ENCODE data around the gene NAV3.

NAV3 gene

DNA sequence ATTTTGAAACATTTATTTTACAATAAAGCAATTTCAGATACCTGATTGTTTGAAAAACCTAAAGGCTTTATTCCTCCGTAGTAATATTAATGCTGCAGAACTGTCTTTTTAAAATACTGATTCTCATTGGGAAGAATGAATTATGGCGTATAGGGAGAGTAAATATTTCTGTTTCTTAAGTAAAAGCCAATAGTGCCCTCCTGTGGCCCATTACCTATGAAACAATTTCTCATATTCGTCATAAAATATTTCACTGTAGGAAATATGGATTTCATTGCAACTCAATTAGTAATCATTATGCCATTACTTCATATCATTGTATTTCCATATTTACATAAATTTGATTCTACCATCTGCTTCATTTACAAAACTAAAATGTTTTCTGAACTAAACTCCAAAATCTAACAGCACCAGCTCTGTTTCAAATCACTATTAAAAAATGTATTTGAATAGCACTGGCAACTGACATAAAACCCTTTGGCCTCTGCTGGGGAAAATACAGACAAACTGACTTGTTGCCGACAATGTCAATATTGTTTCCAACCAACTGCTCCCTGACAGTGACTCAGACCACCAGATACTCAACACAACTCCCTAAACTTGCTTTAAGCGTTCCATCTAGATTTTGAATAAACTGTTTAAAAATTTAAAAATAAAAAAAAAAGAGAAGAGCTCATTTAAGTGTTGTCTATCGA, 290.3 kb downstream of the NAV3 start:
- DNase-seq (ENCODE audit: low spot score) = peak; percentile 46

DNA sequence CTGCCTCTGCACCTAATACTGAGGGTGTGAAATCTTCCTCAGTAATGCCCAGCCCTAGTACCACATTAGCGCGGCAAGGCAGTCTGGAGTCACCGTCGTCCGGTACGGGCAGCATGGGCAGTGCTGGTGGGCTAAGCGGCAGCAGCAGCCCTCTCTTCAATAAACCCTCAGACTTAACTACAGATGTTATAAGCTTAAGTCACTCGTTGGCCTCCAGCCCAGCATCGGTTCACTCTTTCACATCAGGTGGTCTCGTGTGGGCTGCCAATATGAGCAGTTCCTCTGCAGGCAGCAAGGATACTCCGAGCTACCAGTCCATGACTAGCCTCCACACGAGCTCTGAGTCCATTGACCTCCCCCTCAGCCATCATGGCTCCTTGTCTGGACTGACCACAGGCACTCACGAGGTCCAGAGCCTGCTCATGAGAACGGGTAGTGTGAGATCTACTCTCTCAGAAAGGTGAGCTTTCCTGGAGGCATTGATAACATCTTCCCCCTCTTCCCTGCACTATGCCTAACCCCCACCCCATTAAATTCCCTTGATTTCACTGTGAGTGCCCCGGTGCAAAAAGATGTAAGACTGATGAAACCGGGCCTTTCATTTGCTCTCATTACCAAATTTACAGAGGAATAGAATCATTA, 291.4 kb downstream of the NAV3 start:
- DNase-seq (ENCODE audit: low spot score) = no peak

DNA sequence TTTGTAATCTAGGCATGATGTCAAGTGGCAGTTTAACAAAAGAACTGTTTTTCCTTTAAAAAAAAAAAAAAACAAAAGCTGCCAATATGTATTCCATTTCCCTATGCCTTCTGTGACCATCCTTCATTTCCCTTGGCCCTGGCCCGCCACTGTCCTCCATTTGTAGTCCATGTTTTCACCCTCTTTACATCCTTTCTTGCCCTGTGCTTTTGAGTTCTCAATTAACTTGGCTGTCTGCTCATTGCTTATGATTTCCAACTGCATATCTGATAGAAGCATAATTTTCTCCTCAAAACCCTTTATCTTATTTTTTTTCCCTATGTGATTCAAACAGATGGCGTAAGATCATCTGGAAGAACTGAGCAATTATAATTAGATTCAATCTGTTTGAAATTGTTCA, 297.5 kb downstream of the NAV3 start:
- no peak for DNase-seq (ENCODE audit: low spot score)

DNA sequence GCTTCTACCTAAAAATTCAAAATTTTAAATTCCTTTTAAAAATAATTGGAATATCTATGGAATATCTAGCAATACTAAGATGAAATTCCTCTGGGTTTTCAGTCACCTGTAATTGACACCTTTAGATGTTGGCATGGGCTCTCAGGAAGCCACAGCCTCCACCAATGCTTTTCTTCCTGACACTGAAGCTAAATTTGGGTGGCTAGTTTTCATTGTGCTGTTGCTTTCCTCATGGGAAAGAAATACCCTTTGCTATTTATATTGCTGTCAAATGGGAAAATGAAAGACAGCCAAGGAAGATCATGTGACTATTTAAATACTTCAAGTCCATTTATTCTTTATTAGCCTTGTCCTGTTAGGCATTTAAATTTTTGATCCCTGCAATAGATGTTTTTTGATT, 313.0 kb downstream of the NAV3 start:
- no peak for DNase-seq (ENCODE audit: low spot score)

DNA sequence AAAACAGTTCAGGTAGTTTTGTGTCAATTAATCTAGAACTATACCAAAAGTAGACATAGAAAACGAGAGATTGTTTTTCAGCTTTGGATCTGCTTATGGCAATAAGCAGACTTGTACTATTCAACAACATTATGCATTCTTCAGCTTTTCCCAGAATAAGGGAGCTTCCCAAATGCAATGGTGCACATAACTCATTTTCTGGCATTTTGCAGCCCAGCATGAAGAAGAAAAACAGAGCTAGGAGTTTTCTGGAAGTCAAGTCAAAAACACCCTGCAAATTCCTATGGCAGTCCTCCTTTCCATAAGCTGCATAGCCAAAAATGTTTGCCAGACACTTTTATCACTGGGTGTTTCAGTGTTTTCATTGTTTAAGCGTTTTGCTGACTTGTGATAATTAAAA, 314.7 kb downstream of the NAV3 start:
- DNase-seq (ENCODE audit: low spot score) = no peak

DNA sequence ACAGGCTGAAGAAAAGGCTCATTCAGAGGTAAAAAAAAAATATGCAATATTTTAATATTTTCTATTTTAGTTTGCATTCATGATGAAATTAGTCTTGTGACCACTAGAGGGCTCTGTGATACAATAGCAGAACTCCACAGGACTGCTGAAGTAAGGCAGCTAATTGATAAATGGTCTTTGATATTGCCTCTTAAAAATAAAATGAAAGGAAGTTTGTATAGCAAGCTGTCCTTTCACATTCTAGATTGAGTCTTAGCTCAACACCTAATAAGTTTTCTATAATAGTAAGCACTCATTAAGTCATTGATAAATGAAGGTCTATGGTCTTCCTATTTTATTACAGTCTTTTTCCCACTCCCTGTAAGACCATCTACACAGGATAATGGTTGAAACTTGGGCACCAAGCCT, 315.7 kb downstream of the NAV3 start:
- peak; percentile 25 for DNase-seq (ENCODE audit: low spot score)

DNA sequence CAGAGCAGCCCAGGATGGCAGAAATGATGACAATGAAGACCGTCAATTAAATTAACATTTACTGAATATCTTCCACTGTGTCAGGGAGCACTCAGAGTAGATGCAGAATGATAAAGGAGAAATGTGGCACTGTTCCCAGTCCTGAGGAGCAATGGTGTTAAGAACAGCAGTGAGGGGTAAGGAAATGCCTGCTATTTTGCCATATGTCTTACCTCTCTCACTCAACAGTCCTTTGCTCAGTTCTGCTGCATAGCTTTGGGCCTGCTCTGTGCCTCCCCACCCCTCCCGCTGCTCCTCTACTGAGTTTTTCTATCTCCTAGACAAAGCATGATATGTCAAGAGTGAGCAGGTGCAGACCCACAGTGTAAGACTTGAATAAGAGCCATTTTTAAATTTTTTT, 318.8 kb downstream of the NAV3 start:
- DNase-seq (ENCODE audit: low spot score) = no peak

DNA sequence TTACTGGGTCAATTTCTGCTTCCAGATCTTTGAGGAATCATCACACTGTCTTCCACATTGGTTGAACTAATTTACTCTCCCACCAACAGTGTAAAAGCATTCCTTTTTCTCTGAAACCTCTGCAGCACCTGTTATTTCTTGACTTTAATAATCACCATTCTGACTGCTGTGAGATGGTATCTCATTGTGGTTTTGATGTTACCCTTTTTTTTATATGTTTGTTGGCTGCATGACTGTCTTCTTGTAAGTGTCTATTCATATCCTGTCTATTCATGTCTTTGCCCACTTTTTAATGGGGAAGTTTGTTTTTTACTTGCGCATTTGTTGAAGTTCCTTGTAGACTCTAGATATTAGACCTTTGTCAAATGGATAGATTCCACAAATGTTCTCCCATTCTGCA, 324.9 kb downstream of the NAV3 start:
- no peak for DNase-seq (ENCODE audit: low spot score)

DNA sequence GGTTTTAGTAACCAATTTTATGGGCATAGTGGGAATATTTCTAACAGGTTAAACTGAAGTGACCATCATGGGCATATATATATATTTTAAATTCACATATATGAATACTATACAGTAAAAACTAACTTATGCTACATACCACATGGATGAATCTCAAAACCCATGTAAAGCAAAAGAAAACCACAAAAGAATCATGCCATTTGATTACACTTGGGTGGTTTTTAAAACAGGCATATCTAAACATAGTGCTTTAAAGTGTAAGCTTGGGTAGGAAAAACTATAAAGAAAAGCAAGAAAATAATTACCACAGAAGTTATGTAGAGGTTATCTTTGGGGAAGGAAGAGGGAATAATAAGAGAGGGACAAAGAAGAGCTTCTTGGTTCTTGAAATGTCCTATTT, 326.1 kb downstream of the NAV3 start:
- DNase-seq (ENCODE audit: low spot score) = no peak

DNA sequence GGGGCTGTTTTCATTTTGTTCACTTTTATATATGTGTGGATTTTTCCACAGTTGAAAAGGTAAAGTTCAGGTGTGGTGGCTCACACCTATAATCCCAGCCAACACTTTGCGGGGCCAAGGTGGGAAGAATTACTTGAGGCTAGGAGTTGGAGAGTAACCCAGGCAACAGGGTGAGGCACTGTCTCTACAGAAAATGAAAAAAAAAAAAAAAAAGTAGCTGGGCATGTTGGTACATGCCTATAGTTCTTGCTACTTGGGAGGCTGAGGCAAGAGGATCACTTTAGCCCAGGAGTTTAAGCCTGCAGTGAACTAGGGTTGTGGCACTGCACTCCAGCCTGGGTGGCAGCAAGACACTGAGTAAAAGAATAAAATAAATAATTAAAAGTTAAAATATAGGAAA, 326.5 kb downstream of the NAV3 start:
- DNase-seq (ENCODE audit: low spot score) = no peak

DNA sequence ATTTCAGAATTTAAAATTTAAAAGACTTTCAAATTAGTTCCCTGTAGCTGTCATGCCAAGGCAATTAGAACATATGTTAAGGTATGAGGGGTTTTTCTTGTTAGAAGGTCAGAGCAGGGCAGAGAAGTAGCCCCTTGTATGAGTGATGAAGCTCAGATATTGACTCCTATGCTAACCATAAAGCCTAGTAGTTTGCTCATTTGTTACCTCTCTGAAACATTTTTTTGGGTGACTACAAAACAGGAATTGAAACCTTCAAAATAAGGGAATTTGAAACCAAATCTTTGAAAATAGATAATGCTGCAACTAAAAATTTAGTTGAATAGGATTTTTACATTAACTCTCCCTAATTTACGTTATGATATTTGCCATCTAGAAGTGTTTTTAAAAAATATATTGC, 333.5 kb downstream of the NAV3 start:
- DNase-seq (ENCODE audit: low spot score) = no peak

DNA sequence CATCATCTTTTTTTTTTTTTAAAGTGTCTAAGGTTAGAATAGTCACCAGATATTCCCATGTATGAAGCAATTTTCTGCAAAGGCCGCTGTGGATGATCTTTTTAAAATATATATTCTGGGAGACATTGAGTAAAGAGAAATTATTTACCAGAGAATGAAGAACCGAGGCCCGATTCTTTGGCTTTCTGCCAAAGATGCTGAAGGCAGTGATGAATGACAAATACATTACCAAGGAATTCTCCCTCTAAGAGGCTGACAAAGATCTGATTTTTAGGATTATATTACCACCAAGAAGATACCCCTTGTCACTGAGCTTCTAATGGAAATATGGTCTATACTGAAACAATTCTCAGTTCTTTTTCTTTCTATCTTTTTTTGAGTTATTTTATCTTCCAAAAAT, 336.8 kb downstream of the NAV3 start:
- no peak for DNase-seq (ENCODE audit: low spot score)

DNA sequence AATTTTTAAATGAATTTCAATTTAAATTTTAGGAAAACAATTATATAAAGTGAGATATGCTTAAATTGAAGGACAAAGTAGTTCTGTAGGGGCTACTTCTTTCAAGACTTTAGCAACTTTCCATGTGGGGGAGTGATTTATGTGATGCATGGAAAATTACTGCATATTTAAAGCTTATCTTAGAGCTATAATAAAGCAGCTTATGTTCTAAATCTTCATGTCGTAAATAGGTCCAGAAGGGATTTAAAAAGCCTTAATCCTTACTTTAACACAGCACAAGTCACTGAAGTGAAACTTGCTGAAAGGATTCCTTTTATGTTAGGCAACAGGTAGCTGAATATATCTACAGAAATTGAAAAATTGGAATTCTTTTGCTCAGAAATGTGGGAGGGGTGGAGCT, 340.4 kb downstream of the NAV3 start:
- DNase-seq (ENCODE audit: low spot score) = no peak

DNA sequence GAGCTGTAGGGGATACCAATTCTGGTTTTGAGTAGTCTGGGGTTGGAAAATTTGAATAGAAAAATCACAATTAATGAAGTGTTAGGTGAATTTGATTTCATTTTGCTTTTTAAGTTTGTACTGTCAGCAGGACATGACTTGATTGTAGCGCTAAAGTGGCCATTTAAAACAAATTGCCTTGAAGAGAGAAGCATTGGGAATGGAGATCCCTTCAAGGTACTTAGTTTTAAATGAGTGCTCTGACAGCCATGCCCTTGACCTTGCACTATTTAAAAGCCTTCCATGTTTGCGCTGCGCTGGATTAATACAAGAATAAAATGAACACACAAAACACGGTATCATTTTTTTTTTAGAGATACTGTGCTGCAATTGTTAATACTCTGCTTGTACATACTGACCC, 345.9 kb downstream of the NAV3 start:
- DNase-seq (ENCODE audit: low spot score) = no peak

DNA sequence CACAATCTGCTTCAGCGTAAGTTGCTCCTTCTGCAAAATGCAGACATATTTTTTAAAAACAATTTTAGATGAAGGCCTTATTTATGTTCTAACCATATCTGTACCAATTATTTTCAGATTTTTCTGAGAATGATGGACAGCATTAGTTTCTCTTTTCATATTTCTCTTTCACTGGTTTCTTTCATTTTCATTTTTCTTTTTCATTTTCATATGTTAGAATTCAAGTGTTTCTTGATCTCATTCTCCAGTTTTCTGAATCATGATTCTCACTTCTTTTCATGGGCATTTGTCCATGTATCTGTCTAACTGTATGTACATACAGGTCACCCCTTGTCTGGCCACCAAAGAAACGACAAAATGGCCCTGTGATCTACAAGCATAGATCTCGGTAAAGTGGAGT, 346.6 kb downstream of the NAV3 start:
- no peak for DNase-seq (ENCODE audit: low spot score)

DNA sequence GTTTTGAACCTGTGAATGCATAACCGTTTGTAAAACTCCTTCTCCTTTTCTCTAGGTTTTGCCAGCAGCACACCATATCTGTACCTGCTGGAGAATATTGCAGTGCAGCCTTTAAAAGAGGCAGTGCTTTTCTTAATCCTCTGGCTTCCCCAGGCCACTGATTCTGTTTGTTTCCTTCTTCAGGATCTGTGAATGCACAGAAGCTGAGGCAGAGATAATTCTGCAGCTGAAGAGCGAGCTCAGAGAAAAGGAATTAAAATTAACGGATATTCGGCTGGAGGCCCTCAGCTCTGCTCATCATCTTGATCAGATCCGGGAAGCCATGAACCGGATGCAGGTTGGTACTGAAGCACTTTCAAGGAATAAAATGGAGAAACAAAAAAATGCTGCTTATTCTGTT, 348.7 kb downstream of the NAV3 start:
- no peak for DNase-seq (ENCODE audit: low spot score)

DNA sequence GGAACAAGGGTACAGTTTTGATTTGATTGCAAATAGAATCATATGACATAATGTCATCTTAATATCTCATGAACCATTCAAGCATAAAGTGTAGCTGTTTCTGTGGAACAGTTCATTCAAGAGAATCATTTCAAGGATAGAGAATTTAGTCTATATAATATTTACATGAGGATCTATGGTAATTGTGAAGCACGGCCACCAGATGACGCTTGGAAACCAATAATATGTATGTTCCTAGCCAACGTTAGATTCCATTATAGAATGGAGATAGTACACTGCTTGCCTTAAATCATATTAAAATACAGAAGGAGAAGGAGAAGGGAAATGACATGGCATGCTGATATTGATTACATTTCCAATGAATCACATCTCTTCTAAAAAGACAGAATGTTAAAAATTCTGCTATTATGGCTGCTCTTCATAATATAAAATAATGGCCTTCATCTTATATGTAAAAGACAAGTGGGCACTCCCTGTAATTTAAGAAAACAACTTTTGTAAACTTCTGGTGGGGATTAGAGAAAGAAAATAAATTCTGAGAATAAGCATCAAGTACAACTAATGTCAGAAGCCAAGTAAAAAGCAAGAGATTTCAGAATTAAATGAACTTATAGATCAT, 351.0 kb downstream of the NAV3 start:
- no peak for DNase-seq (ENCODE audit: low spot score)

DNA sequence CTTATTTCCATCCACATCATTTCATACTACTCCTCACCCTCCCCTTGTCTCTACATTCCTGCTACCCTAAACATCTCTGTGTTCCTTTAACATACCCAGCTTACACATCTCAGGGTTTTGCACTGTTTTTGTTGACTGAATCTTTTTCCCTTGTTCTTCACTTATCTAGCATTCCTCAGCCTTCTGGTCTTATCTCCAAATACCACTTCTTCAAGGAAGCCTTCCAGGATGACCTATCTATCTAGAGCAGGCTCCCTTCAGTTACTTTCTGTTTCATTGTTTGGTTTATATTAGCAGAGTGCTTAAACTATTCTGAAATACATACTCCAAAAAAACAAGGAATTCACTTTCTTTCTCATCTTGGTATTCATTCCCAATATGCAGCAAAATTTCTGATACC, 353.1 kb downstream of the NAV3 start:
- DNase-seq (ENCODE audit: low spot score) = no peak

DNA sequence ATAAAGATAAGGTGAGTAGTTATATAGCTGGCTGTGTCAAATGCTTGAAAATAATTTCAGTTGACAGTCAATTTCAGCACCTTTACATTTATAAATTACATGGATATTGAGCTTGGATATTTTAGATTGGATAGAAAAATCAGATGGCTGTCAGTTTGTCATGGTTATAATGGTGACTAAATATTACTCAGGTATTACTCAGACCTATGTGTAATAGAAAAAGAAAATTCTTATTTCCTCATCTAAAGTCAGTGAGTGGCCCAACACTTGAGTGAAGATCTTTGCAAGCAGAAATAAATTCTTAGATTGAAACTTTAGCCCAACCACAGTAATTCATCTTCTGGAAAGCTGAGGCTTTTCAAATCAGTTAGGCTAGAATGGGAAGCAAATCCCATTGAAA, 354.4 kb downstream of the NAV3 start:
- no peak for DNase-seq (ENCODE audit: low spot score)

DNA sequence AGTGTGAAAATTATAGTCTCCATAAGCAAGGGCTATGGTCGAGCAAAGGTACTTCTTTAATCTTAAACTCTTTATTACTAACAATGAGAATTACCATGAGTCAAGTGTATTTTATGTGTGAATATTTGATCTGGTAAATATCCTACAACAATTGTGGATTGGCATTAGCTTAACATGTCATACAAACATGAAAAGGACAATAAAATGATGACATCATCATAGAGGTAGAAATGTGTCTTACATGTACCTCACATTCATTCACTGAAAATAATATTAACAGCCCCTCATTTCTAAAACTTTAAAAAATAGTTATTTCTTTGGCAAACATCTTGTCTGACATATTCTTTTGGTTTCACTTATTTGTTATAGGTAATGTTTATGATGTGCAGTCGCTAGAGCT, 355.0 kb downstream of the NAV3 start:
- no peak for DNase-seq (ENCODE audit: low spot score)

DNA sequence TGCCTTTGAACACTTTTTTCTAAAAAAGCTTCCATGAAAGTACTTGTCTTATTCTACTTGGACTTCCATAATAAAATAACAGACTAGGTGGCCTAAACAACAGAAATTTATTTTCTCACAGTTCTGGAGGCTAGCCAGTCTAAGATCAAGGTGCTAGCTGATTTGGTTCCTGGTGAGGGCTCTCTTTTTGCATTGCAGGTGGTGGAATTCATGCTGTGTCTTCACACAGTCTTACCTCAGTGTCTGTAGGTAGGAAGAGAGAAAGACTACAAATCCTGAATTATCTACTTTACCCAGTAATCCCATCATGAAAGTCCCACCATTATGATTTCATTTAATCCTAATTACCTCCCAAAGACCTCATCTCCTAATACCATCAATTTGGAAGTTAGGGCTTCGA, 356.0 kb downstream of the NAV3 start:
- no peak for DNase-seq (ENCODE audit: low spot score)

DNA sequence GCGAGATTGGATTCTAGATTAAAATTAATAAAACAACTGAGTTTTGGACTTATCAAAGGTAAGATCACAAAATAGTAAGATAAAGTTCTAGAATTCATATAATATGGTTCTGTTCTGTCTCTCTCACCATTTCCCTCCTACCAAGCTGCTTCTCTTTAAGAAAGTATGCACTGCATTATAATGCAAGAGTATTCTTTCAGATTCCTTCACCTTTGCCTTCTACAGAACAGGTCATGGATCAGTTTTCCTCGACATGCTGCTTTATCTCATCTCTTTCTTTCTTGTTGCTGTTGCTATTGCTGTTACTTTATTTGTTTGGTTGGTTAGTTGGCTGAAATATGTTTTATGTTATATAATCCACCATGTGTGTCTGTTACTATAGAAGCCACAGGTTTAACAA, 357.0 kb downstream of the NAV3 start:
- DNase-seq (ENCODE audit: low spot score) = no peak

DNA sequence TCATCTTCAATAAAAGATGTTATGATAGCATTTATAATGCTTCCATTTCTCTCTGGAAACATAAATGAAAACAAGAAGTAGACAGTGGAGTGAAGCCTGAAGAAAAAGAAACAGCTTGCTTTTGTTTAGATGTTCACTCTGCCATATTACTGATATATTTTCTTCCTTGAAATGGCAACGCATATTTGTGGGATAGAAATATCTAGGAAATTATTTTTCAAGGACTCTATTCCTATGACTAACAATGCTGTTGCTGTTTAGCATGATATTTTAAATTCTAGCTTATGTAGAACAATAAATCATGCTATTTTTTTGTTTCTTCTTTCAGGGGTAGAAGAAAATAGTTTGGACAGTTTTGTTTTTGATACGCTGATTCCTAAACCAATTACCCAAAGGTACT, 359.0 kb downstream of the NAV3 start:
- DNase-seq (ENCODE audit: low spot score) = no peak

DNA sequence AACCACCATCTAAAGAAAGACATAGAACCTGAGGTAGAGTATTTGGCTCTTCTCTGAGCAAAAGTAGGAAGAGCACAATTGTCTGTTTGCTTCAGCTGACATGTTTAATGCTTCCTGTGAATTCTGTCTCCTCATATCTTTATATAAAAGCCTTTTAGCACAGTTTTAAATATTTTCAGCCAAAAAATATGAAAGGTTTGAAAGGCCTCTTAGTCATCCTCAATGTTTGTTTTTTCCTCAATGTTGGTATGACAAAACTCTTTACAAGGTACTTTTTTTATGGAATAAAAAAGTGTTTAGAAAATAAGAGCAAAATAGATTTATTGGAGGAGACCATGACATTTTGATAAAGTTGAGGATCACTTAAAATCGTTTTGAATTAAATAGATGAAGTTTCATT, 360.9 kb downstream of the NAV3 start:
- no peak for DNase-seq (ENCODE audit: low spot score)

All from globus pallidus (tissue), 1 donor.